Fibroblast of villous mesenchyme (primary cell): ENCODE measurements around the gene HIVEP3. TPM values are rescaled to one million over a fixed set of nuclear protein-coding genes. Genes with fewer than 3 reads are reported as not detected.

Experiments used
- DNase-seq: peaks from one replicate; pipeline ENCODE4 v3.0.0-alpha.2; 2010; ENCODE audit warnings: low read depth
- H3K4me3 ChIP-seq: 2 replicates; pipeline ENCODE4 v1.5.1; 2011; ENCODE audit warnings: low read depth, mild to moderate bottlenecking, low read length
- total RNA-seq: library from RNA; depleted of rRNA; stranded (reverse); fragments of >200 nt; gene quantifications from 2 replicates; pipeline ENCODE4 v1.2.3, GENCODE V29; 2012
- TF ChIP-seq, protein P1 (sequence below): IDR thresholded peaks from 2 replicates; pipeline ENCODE4 v1.5.1; 2012; ENCODE audit warnings: low read depth, mild to moderate bottlenecking, low read length; ENCODE audit not compliant: insufficient read depth

The HIVEP3 gene
- total RNA-seq, 1 donor, result 0.86 TPM

DNA sequence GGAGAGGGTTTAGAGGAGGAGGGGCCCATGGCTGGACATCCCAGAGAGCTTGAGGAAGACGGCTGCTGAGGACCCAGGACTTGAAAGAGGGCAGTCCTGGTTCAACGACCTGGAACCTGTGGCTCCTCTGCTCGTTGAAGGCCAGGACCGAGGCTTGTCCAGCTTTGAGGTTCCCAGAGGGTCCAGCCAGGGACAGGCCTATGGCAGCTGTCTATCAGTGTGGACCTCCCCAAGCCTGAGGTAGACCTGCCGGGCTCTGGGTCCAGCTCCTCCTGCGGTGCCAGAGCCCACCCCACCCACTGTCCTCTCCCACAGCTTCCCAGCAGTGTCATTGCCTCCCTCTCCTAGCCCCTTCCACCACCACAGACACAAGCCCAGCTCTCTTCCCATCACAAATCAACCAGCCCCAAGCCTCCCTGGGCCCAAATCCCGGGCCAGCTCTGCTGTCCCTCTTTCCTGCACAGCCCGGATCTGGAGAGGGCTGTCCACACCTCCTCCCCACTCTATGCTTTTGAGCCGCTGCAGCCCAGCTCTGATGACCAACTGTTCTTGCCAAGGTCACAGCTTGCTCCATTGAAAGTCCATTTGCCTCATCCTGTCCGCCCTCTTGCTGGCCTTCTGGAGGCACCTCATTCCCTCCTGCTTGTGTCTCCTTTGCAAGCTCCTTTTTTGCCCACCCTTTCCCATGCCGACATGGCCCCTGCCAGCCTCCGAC is 385.5 kb downstream of the HIVEP3 start:
- no peak for DNase-seq
- TF ChIP-seq, protein P1, sequence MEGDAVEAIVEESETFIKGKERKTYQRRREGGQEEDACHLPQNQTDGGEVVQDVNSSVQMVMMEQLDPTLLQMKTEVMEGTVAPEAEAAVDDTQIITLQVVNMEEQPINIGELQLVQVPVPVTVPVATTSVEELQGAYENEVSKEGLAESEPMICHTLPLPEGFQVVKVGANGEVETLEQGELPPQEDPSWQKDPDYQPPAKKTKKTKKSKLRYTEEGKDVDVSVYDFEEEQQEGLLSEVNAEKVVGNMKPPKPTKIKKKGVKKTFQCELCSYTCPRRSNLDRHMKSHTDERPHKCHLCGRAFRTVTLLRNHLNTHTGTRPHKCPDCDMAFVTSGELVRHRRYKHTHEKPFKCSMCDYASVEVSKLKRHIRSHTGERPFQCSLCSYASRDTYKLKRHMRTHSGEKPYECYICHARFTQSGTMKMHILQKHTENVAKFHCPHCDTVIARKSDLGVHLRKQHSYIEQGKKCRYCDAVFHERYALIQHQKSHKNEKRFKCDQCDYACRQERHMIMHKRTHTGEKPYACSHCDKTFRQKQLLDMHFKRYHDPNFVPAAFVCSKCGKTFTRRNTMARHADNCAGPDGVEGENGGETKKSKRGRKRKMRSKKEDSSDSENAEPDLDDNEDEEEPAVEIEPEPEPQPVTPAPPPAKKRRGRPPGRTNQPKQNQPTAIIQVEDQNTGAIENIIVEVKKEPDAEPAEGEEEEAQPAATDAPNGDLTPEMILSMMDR, result no peak
- no peak overlapping the region for H3K4me3 ChIP-seq

DNA sequence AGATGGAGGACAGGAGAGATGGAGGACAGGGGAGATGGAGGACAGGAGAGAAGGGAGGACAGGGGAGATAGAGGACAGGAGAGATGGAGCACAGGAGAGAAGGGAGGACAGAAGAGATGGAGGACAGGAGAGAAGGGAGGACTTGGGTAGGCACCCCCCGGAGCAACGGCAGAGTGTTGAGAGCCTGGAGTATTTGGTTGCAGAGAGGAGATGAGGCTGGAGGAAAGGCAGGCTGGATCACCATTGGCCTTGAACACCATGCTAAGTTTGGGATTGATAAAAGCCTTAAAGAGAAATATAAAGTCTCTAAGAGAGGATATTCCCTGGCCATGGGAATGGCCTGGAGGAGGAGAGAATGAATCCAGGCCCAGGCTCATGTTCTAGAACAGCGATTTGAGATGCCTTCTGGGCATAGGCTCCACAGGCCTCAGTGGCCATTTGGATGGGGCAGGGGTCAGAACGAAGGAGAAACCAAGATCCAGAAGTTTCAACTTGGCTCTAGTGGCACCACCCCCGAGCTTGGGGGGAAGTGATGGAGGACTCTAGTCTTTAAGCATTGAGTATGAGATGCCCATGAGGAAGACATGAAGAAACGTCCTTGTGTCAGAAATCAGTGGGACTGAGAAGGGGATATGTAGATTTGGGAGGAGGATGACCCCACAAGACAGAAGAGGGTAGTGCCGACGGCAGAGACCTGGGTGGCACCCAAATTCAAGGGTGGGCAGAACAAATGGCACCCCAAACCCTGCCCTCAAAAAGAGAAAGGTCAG is 386.3 kb downstream of the HIVEP3 start:
- no peak overlapping the region for H3K4me3 ChIP-seq
- TF ChIP-seq, protein P1, result no peak
- no peak for DNase-seq

DNA sequence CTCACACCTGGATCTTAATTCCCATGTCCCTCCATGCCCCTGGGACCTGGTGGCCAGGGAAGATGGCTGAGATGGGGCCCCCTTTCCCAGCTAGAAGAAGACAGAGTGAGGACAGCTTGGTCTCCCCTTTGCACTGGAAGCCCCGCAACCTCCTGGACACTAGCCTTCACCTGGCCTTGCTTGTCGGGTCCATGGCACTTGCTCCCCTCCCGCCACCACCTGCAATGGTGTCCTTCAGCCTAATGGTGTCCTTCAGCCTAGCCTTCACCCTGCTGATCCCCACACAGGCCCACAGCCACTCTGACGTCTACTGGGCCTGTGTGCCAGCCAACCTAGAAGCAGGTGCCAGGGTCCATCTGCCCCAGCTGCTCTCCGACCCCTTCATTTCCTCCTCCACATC is 388.3 kb downstream of the HIVEP3 start:
- no peak overlapping the region for H3K4me3 ChIP-seq
- DNase-seq, result no peak
- TF ChIP-seq, protein P1, result no peak

DNA sequence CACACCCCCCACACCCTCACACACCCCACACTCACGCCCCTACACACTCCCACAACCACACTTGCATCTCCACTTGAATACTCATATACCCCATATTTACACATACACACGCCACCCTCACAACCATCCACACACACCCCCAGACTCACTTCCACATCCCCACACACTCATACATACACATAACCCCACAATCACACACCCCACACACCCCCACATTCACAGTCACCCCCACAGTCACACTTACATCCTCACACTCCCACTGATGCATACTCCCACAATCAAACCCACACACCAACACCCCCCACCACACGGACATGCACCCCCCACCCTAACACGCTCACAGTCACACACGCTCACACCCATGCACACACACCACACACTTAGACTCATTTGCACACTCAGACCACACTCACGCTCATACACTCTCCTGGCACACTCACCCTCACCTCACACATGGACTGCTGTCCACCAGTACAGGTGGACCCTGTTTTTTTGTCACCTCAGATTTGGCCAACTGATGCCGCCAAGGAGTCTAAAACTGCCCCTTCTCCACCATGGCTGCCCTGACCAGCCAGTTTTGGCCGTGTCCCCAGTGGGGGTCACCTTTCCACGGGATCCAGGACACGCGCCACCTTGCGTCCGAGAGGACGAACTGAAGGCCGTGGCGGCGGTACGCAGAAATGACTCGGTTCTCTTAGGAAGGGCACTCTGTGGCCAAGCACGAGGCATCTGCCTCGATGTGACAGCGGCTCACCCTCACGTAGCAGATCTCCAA is 388.9 kb downstream of the HIVEP3 start:
- TF ChIP-seq, protein P1, result no peak
- H3K4me3 ChIP-seq, result no peak overlapping the region
- no peak for DNase-seq

DNA sequence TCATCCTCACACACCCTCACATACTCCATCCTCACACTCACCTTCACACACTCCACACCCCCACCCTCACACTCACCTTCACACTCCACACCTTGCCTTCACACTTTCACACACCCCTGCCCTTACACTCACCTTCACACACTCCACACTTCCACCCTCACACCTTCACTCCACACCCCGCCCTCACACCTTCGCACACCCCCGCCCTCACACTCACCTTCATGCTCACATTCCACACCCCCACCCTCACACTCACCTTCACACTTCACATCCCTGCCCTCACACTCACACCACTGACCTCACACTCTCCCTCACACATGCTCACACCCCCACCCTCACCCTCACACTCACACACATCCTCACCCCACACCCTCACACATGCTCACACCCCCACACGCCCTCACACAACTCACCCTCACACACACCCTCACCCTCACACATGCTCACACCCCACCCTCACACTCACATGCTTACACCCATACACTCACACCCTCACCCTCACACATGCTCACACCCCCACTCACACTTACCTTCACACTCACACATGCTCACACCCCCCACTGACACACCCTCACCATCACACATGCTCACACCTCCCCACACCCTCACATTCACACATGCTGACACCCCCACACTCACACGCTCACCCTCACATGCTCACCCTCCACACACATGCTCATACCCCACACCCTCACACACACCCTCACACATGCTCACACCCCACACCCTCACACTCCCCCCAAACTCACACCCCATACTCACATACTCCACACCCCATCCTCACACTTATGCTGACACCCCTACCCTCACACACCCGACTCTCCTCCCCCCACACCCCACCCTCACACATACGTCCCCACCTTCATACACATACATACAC is 389.8 kb downstream of the HIVEP3 start:
- no peak overlapping the region for H3K4me3 ChIP-seq
- DNase-seq, result no peak
- TF ChIP-seq, protein P1, result no peak

DNA sequence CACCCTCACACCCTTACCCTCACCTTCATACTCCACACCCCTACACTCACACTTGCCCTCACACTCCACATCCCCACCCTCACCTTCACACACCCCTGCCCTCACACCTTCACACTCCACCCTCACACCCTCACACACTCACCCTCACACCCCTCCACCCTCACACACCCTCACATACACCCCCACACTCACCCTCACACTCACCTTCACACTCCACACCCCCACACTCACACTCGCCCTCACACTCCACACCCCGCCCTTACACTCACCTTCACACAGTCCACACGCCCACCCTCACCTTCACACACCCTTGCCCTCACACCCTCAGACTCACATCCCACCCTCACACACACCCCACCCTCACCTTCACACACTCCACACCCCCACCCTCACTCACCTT is 390.6 kb downstream of the HIVEP3 start:
- TF ChIP-seq, protein P1, result no peak
- no peak for DNase-seq

More for the DNA sequence above, 390.6 kb downstream of the HIVEP3 start:
- H3K4me3 ChIP-seq, result no peak overlapping the region
